ENCODE results near the gene FAM240A. TPM values are rescaled to one million over a fixed set of nuclear protein-coding genes. Genes with fewer than 3 reads are reported as not detected.

The FAM240A gene
- total RNA-seq, 1 experiment from 2014 or later: not detected

GRCh38 chr3:46643701-46644100 is 31.4 kb downstream of the FAM240A start:
- CTCF ChIA-PET: interaction anchor here (0.6 kb wide), 1 partner anchor 13 kb away, joined by 4 read pairs; no protein-coding TSS in a partner anchor
- intact Hi-C loops (cut with micrococcal nuclease; ENCODE audit: unreplicated experiment): no loop called here

DNA sequence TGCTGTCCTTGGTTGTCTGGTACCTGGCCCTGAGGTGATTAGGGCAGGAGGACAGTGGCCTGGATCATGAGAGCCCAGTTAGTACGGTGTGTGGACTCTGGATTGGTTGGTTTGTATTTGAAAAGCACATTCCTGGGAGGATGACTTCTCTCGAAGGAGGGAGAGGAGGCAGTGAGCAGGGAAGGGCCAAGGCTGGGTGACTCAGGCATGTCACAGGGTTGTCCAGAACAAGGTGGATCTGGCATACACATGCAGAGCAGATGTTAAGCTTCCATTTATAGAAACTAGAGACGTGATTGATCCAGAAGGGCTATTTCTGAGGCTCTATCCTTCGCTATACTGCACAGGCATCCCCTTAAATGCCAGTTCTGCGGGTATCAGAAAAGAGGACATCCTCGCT is 34.4 kb downstream of the FAM240A start:
- ChIA-PET CTCF (no interaction called here), POLR2A (ENCODE audit: low non-redundant PET) (no interaction called here)
- Histone ChIP-seq H3K4me1 (ENCODE audit: insufficient read depth, low read length, poor library complexity, severe bottlenecking) (no peaks in the 10 kb centered on the region), H3K36me3 (ENCODE audit: insufficient read depth, low read length, poor library complexity, severe bottlenecking) (no peaks in the 10 kb centered on the region), H3K9me3 (ENCODE audit: low read depth, low read length, poor library complexity, severe bottlenecking) (no peaks in the 10 kb centered on the region), H3K4me3 (ENCODE audit: low read depth, low read length, poor library complexity, severe bottlenecking) (no peak overlapping the region), H3K27ac (ENCODE audit: low read depth, low read length, poor library complexity, severe bottlenecking) (no peak overlapping the region), H3K27me3 (replicated peaks; ENCODE audit: insufficient read depth, low read depth, low read length, poor library complexity) (no peaks in the 10 kb centered on the region)
- DNase-seq (ENCODE audit: low spot score): no peak
- no TSS peak for BruUV-seq (replicated peaks)
- intact Hi-C loops (cut with micrococcal nuclease; ENCODE audit: unreplicated experiment): no loop called here
- TF ChIP-seq CTCF (conservative IDR thresholded peaks at IDR 0.05; ENCODE audit: low read depth, low read length) (no peak), EZH2 (IDR thresholded peaks at IDR 0.05; ENCODE audit: borderline replicate concordance, low read depth, low read length, poor library complexity, severe bottlenecking) (no peak)

More at GRCh38 chr3:46643701-46644100, 31.4 kb downstream of the FAM240A start:
- Histone ChIP-seq H3K27ac (ENCODE audit: low read depth, low read length, poor library complexity, severe bottlenecking) (no peak overlapping the region), H3K4me1 (ENCODE audit: insufficient read depth, low read length, poor library complexity, severe bottlenecking) (no peaks in the 10 kb centered on the region), H3K4me3 (ENCODE audit: low read depth, low read length, poor library complexity, severe bottlenecking) (no peak overlapping the region), H3K36me3 (ENCODE audit: insufficient read depth, low read length, poor library complexity, severe bottlenecking) (no peaks in the 10 kb centered on the region), H3K27me3 (replicated peaks; ENCODE audit: insufficient read depth, low read depth, low read length, poor library complexity) (no peaks in the 10 kb centered on the region), H3K9me3 (ENCODE audit: low read depth, low read length, poor library complexity, severe bottlenecking) (no peaks in the 10 kb centered on the region)
- POLR2A ChIA-PET (ENCODE audit: low non-redundant PET): no interaction called here
- DNase-seq (ENCODE audit: low spot score): no peak
- TF ChIP-seq CTCF (conservative IDR thresholded peaks at IDR 0.05; ENCODE audit: low read depth, low read length) (no peak), EZH2 (IDR thresholded peaks at IDR 0.05; ENCODE audit: borderline replicate concordance, low read depth, low read length, poor library complexity, severe bottlenecking) (no peak)
- no TSS peak for BruUV-seq (replicated peaks)

- intact Hi-C loops (cut with micrococcal nuclease; ENCODE audit: unreplicated experiment): no loop called here
- no peaks in the 10 kb centered on the region for H3K9me3 ChIP-seq (ENCODE audit: low read depth, low read length, poor library complexity, severe bottlenecking)
- TF ChIP-seq EZH2 (IDR thresholded peaks at IDR 0.05; ENCODE audit: borderline replicate concordance, low read depth, low read length, poor library complexity, severe bottlenecking): no peak
- TF ChIP-seq CTCF (conservative IDR thresholded peaks at IDR 0.05; ENCODE audit: low read depth, low read length): no peak
- H3K4me1 ChIP-seq (ENCODE audit: insufficient read depth, low read length, poor library complexity, severe bottlenecking): no peaks in the 10 kb centered on the region
- no peak for DNase-seq (ENCODE audit: low spot score)
- POLR2A ChIA-PET (ENCODE audit: low non-redundant PET): no interaction called here
- CTCF ChIA-PET: no interaction called here
- H3K27me3 ChIP-seq (replicated peaks; ENCODE audit: insufficient read depth, low read depth, low read length, poor library complexity): no peaks in the 10 kb centered on the region
- no peaks in the 10 kb centered on the region for H3K36me3 ChIP-seq (ENCODE audit: insufficient read depth, low read length, poor library complexity, severe bottlenecking)
- no peak overlapping the region for H3K4me3 ChIP-seq (ENCODE audit: low read depth, low read length, poor library complexity, severe bottlenecking)
- H3K27ac ChIP-seq (ENCODE audit: low read depth, low read length, poor library complexity, severe bottlenecking): no peak overlapping the region
- BruUV-seq (replicated peaks): no TSS peak
Observed at GRCh38 chr3:46648096-46648495, 35.8 kb downstream of the FAM240A start.

Data from A673 (cell line).